GM12872 (cell line): Measurements from ENCODE around the gene WFDC8.

Source experiments
- CTCF ChIP-seq: IDR thresholded peaks from 3 replicates; pipeline ENCODE4 v1.5.1; 2011; ENCODE audit warnings: low read depth, mild to moderate bottlenecking, low read length, moderate library complexity; ENCODE audit not compliant: insufficient read depth

The WFDC8 gene

DNA sequence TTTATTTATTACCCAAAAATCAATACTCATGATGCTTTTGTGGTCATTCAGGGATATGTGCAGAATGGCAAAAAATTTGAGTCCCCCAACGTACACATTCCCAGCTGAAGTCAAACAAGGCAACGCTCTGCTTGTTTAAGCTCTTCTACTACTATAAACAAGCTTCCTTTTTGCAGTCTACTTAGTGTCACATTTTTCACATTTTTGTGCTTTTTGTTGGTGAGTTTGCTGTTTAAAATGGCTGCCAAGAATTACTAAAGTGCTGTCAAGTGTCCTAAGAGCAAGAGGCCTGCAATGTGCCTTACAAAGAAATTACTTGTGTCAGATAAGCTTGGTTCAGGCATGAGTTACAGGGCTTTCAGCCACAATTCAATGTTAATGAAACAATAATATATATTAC lies 2.1 kb downstream of the WFDC8 start:
- TF ChIP-seq CTCF: no peak

DNA sequence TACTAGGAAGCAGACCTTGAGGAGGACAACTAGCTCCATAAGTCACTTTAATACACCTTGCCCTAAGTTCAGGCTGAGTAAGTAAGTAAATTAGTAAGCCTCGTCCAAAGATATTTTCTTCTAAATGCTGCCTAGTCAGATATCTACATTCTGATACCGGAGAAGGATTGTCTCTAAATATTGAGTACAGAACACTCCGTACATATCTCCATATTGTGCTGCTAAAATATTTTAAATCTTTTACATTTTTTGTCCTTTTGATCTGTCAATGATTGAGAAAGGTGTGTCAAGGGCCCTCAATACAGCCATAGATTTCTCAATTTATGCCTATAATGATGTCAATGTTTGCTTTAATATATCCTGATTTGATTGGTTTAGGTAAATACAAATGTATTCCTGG lies 3.2 kb downstream of the WFDC8 start:
- no peak for TF ChIP-seq CTCF

DNA sequence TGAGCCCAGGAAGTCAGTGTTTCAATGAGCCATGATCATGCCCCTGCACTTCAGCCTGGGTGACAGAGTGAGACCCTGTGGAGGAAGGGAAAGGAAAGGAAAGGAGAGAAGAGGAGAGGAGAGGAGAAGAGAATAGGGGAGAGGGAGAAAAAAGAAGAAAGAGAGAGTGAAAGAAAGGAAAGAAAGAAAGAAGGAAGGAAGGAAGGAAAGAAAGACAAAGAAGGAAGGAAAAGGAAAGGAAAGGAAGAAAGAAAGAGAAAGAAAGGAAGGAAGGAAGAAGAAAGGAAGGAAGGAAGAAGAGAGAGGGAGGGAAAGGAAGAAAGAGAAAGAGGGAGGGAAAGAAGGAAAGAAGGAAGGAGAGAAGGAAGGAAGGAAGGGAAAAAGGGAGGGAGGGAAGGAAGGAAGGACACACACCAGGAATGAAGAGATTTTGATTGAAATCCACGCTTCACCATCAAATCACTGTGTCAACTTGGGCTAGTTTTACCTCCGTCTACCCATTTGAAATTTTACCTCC lies 14.3 kb downstream of the WFDC8 start:
- no peak for TF ChIP-seq CTCF

DNA sequence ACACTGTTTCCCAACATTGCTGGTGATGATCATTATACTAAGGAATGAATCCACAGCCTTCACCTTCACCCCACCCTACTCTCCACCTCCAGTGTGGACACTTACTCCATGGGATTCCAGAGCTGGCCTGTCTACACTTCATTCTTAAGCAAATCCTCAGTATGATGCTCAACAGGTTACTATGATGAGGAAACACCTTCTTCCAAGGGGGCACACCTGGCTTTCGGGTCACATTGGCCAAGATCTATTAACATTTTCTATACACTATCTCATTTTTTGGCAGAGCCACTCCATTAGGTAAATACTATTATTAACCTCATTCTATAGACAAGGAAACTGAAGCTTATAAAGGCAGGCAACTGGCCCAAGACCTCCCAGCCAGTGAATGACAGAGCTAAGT lies 23.9 kb downstream of the WFDC8 start:
- no peak for TF ChIP-seq CTCF

- no peak for TF ChIP-seq CTCF
Measured at GRCh38 chr20:45552456-45552855, 26.6 kb downstream of the WFDC8 start.

DNA sequence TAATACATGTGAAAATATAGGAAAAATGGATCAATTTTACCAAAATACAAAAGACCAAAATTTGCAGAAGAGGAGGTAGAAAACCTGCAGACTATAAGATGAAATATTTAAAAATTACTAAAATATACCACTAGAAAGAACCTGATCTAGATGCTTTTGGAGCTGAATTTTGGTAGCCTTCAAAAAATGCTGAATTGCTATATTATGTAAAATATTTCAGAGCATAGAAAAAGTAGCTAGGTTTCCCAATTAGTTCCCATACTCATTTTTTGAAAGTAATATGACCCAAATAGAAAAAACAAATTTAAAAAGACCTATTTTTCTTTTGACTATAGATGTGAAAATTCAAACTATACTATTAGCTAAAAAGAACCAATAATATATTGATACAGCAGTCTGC lies 28.3 kb downstream of the WFDC8 start:
- TF ChIP-seq CTCF: no peak

DNA sequence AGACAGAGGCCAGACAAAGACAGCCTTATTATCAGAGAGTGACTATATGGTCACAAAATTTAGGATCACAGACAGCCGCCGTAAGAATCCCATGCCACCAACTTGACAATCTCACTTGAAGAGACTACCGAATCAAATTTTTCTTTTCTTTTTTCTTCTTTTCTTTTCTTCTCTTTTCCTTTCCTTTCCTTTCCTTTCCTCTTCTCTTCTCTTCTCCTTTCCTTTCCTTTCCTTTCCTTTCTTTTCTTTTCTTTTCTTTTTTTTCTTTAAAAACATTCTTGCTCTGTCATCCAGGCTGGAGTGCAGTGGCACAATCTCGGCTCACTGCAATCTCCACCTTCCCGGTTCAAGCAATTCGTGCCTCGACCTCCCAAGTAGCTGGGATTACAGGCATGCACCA lies 30.7 kb downstream of the WFDC8 start:
- TF ChIP-seq CTCF: no peak
